GM18511 (cell line): Measurements from ENCODE around the gene TLR9.

Source experiments
- ATAC-seq: cut with Tn5 transposase; IDR thresholded peaks from one replicate; pipeline ENCODE4 v1.9.1; 2021; ENCODE audit warnings: mild to moderate bottlenecking, moderate library complexity; ENCODE audit not compliant: unreplicated experiment

The TLR9 gene

GRCh38 chr3:52218026-52218425, 7.4 kb downstream of the TLR9 start:
- no peak for ATAC-seq

GRCh38 chr3:52217409-52217805, 8.0 kb downstream of the TLR9 start:
- no peak for ATAC-seq

GRCh38 chr3:52216585-52217408, 8.6 kb downstream of the TLR9 start:
- no peak for ATAC-seq

GRCh38 chr3:52215351-52215750, 10.1 kb downstream of the TLR9 start:
- no peak for ATAC-seq

- ATAC-seq: no peak
Measured at GRCh38 chr3:52213901-52214300, 11.5 kb downstream of the TLR9 start.

GRCh38 chr3:52213005-52213404, 12.4 kb downstream of the TLR9 start:
- ATAC-seq: no peak

- ATAC-seq: no peak
Measured at GRCh38 chr3:52211268-52211891, 14.1 kb downstream of the TLR9 start.

- ATAC-seq: no peak
Measured at GRCh38 chr3:52210550-52211046, 14.8 kb downstream of the TLR9 start.

- no peak for ATAC-seq
Measured at GRCh38 chr3:52210037-52210436, 15.4 kb downstream of the TLR9 start.

GRCh38 chr3:52208556-52208955, 16.9 kb downstream of the TLR9 start:
- no peak for ATAC-seq

- ATAC-seq: no peak
Measured at GRCh38 chr3:52205727-52206372, 19.6 kb downstream of the TLR9 start.

- ATAC-seq: no peak
Measured at GRCh38 chr3:52204337-52205073, 20.9 kb downstream of the TLR9 start.

- ATAC-seq: no peak
Measured at GRCh38 chr3:52203701-52204100, 21.7 kb downstream of the TLR9 start.

- ATAC-seq: peak; percentile 48
Measured at GRCh38 chr3:52202384-52203077, 22.9 kb downstream of the TLR9 start.

- ATAC-seq: no peak
Measured at GRCh38 chr3:52200981-52201679, 24.3 kb downstream of the TLR9 start.

GRCh38 chr3:52198643-52199608, 26.5 kb downstream of the TLR9 start:
- no peak for ATAC-seq

- peak; percentile 80 for ATAC-seq
Measured at GRCh38 chr3:52197842-52198625, 27.4 kb downstream of the TLR9 start, which contains the start of gene ALAS1. Gene ALAS1 (plus strand): TSS chr3:52198160. CDS start chr3:52199242, 1,082 bp downstream.

- ATAC-seq: peak; percentile 3
Measured at GRCh38 chr3:52197499-52197841, 28.0 kb downstream of the TLR9 start.
